ENCODE measurements around the gene CHAF1B.
A peak's percentile ranks its signal among the peaks of the same experiment; 100 is the strongest.

CHAF1B gene

DNA sequence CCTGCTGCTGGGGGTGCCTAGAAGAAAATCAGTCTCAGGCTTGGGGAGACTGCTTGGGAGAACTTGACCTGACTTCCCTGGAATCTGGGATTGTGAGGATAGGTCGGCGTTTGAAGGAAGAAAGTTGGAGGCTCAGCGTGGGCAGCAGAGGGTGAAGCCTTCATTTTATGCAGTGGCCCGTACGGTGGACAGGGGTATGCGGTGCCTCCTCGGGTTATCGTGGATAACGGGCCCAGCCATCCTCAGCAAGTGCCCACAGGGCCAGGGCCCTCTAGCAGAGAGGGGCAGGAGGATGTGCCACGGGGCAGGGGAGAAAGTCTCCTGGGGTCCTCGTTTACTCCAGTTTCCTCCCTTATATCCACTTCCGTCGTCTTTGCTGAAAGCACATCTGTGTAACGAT, 34.0 kb downstream of the CHAF1B start:
- H3K4me3 ChIP-seq (replicated peaks; ENCODE audit: low read depth, low read length): no peak overlapping the region
- no peak for TF ChIP-seq CTCF (IDR thresholded peaks at IDR 0.05; ENCODE audit: low read length, missing control alignments)
- DNase-seq (ENCODE audit: low read depth): no peak

DNA sequence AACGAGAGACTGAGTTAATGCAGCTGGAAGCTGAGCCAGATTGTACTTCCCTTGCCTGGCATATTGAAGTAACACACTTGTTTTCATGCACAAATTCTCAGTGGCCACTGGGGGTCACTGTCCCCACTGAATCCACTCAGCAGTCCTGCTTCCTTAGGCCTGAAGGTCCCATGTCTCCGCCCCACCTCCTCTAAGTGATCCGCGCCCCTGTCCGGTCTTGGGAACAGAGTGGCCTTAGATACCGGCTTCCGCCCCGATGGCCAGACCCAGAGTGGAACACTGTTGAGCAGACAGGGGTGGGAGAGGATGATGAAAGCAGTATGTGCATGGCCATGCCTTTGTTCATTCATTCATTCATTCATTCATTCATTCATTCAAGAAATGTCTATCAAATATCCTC, 34.8 kb downstream of the CHAF1B start:
- peak; percentile 89 for TF ChIP-seq CTCF (IDR thresholded peaks at IDR 0.05; ENCODE audit: low read length, missing control alignments)
- peak; percentile 96 for DNase-seq (ENCODE audit: low read depth)
- no peak overlapping the region for H3K4me3 ChIP-seq (replicated peaks; ENCODE audit: low read depth, low read length)

- TF ChIP-seq CTCF (IDR thresholded peaks at IDR 0.05; ENCODE audit: low read length, missing control alignments): no peak
- no peak for DNase-seq (ENCODE audit: low read depth)
- no peak overlapping the region for H3K4me3 ChIP-seq (replicated peaks; ENCODE audit: low read depth, low read length)
Measured at GRCh38 chr21:36420571-36421339, 35.6 kb downstream of the CHAF1B start.

DNA sequence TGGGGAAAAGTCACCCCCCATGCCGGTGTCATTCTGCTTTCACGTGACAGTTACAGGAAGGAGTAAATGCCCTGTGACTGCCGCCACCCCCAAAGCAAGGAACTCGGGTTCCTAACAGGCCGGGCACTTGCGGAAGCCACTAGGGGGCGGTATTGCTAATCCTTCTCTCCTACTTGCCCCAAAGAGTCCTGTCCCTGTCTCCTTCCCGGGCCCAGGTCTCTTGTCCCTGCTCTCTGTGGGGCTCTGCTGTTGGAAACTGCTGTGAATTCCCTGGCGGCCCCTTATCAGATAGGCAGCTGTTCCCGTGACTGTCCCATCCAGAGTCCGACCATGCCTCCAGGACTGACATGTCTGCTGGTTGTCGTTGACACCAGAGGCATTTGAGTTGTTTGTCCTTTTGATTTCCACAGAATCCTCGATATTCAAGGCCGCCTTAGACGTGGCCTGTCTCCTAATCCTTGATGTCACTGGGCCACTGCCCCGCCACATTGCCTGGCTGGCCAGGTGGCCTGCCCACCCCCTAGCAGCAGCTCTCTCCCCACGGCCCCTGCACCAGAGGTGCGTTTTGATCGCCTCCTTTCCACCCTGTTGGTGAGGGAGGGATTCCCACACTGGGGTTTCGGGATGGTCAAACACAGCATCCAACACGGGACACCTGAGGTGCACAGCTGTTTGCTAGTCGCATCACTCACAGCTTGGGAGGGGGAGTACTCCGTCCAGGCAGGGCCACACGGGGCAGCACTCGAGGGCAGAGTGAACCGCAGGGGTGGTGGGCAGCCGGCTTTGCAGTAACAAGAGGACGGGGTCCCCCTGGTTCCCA, 37.3 kb downstream of the CHAF1B start:
- peak; percentile 81 for DNase-seq (ENCODE audit: low read depth)
- no peak overlapping the region for H3K4me3 ChIP-seq (replicated peaks; ENCODE audit: low read depth, low read length)
- TF ChIP-seq CTCF (IDR thresholded peaks at IDR 0.05; ENCODE audit: low read length, missing control alignments): peak; percentile 87

GRCh38 chr21:36423771-36424433, 38.7 kb downstream of the CHAF1B start:
- H3K4me3 ChIP-seq (replicated peaks; ENCODE audit: low read depth, low read length): no peak overlapping the region
- TF ChIP-seq CTCF (IDR thresholded peaks at IDR 0.05; ENCODE audit: low read length, missing control alignments): no peak
- no peak for DNase-seq (ENCODE audit: low read depth)

- H3K4me3 ChIP-seq (replicated peaks; ENCODE audit: low read depth, low read length): no peak overlapping the region
- no peak for TF ChIP-seq CTCF (IDR thresholded peaks at IDR 0.05; ENCODE audit: low read length, missing control alignments)
- no peak for DNase-seq (ENCODE audit: low read depth)
Measured at GRCh38 chr21:36424592-36424991, 39.4 kb downstream of the CHAF1B start.
